Measurements from ENCODE around the gene RASSF4.

DNA sequence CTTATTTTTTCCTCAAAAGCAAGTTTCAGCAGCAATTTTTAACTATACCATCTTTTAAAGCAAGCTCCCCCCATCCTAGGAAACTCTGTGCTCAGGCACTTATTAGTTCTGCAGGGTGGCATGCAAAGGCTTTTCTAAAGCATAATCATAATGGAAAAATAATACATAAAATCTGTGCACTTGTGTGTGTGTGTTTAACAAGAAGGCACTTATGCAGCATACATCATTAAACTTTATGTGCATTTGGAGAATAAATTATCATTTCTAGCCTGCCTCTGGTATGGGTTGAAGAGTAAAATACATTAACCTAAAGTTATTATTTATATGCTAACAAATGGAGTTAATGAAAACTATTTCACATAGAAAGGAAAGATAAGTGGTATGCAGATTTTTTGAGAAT is 5.6 kb upstream of the RASSF4 start:
- TF ChIP-seq, protein P1, sequence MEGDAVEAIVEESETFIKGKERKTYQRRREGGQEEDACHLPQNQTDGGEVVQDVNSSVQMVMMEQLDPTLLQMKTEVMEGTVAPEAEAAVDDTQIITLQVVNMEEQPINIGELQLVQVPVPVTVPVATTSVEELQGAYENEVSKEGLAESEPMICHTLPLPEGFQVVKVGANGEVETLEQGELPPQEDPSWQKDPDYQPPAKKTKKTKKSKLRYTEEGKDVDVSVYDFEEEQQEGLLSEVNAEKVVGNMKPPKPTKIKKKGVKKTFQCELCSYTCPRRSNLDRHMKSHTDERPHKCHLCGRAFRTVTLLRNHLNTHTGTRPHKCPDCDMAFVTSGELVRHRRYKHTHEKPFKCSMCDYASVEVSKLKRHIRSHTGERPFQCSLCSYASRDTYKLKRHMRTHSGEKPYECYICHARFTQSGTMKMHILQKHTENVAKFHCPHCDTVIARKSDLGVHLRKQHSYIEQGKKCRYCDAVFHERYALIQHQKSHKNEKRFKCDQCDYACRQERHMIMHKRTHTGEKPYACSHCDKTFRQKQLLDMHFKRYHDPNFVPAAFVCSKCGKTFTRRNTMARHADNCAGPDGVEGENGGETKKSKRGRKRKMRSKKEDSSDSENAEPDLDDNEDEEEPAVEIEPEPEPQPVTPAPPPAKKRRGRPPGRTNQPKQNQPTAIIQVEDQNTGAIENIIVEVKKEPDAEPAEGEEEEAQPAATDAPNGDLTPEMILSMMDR (IDR thresholded peaks at IDR 0.05 in 2 of 3, conservative IDR thresholded peaks at IDR 0.05 in 1 of 3; ENCODE audit: borderline replicate concordance in 1 of 3, insufficient read depth in 1 of 3, low read depth in 2 of 3, low read length in 2 of 3) = no peak
- TF ChIP-seq YY1 (IDR thresholded peaks at IDR 0.05; ENCODE audit: extremely low read depth, insufficient replicate concordance, low read depth, low read length) (no peak), POLR2A (IDR thresholded peaks at IDR 0.05; ENCODE audit: borderline replicate concordance, extremely low read depth, insufficient read depth, insufficient read length) (no peak), SIN3A (IDR thresholded peaks at IDR 0.05; ENCODE audit: low read depth) (no peak), EZH2 (IDR thresholded peaks at IDR 0.05) (no peak), EGR1 (IDR thresholded peaks at IDR 0.05; ENCODE audit: low read depth) (no peak), SP1 (IDR thresholded peaks at IDR 0.05; ENCODE audit: low read depth) (no peak), SRF (IDR thresholded peaks at IDR 0.05; ENCODE audit: low read depth) (no peak), ZNF274 (IDR thresholded peaks at IDR 0.05; ENCODE audit: low read depth, low read length) (no peak), CEBPB (IDR thresholded peaks at IDR 0.05; ENCODE audit: low read depth) (no peak), POLR2AphosphoS5 (IDR thresholded peaks at IDR 0.05; ENCODE audit: low read depth, low read length) (no peak)
- TF ChIP-seq, protein P2, sequence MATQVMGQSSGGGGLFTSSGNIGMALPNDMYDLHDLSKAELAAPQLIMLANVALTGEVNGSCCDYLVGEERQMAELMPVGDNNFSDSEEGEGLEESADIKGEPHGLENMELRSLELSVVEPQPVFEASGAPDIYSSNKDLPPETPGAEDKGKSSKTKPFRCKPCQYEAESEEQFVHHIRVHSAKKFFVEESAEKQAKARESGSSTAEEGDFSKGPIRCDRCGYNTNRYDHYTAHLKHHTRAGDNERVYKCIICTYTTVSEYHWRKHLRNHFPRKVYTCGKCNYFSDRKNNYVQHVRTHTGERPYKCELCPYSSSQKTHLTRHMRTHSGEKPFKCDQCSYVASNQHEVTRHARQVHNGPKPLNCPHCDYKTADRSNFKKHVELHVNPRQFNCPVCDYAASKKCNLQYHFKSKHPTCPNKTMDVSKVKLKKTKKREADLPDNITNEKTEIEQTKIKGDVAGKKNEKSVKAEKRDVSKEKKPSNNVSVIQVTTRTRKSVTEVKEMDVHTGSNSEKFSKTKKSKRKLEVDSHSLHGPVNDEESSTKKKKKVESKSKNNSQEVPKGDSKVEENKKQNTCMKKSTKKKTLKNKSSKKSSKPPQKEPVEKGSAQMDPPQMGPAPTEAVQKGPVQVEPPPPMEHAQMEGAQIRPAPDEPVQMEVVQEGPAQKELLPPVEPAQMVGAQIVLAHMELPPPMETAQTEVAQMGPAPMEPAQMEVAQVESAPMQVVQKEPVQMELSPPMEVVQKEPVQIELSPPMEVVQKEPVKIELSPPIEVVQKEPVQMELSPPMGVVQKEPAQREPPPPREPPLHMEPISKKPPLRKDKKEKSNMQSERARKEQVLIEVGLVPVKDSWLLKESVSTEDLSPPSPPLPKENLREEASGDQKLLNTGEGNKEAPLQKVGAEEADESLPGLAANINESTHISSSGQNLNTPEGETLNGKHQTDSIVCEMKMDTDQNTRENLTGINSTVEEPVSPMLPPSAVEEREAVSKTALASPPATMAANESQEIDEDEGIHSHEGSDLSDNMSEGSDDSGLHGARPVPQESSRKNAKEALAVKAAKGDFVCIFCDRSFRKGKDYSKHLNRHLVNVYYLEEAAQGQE (IDR thresholded peaks at IDR 0.05; ENCODE audit: low read depth) = no peak
- TF ChIP-seq, protein P3, sequence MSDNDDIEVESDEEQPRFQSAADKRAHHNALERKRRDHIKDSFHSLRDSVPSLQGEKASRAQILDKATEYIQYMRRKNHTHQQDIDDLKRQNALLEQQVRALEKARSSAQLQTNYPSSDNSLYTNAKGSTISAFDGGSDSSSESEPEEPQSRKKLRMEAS (IDR thresholded peaks at IDR 0.05) = no peak
